HepG2 (cell line): ENCODE data around the gene NEURL3. TPM values are rescaled to one million over a fixed set of nuclear protein-coding genes. Genes with fewer than 3 reads are reported as not detected.

Experiments
- ATRX ChIP-seq: sonication (generic); formaldehyde crosslinking; IDR thresholded peaks from 2 replicates; pipeline ENCODE4 v1.4.0; 2020; ENCODE audit warnings: missing genetic modification reagents, borderline replicate concordance
- CC2D1A ChIP-seq: sonication (generic); formaldehyde crosslinking; IDR thresholded peaks from 2 replicates; pipeline ENCODE4 v1.8.1; 2023; ENCODE audit warnings: mild to moderate bottlenecking, missing genetic modification reagents
- CREB3 ChIP-seq: sonication (generic); formaldehyde crosslinking; IDR thresholded peaks from 2 replicates; pipeline ENCODE4 v1.5.0; 2020; ENCODE audit warnings: missing genetic modification reagents
- FOXO4 ChIP-seq: sonication (generic); formaldehyde crosslinking; conservative IDR thresholded peaks from 2 replicates; pipeline ENCODE4 v1.8.1; 2023; ENCODE audit warnings: missing genetic modification reagents
- FOXP4 ChIP-seq: sonication (generic); formaldehyde crosslinking; IDR thresholded peaks from 2 replicates; pipeline ENCODE4 v1.4.0; 2020; ENCODE audit warnings: missing genetic modification reagents
- HBP1 ChIP-seq: IDR thresholded peaks from 2 replicates; pipeline ENCODE4 v1.6.1; 2016; ENCODE audit warnings: low read depth, control low read depth
- KDM1A ChIP-seq: IDR thresholded peaks from 2 replicates; pipeline ENCODE4 v1.6.1; 2016; ENCODE audit warnings: missing compliant biosample characterization
- KLF16 ChIP-seq, 2 experiments: sonication (generic) in 1 of 2; formaldehyde crosslinking in 1 of 2; IDR thresholded peaks; 2 replicates each; pipeline versions ENCODE4 v1.6.1 to v1.8.0; 2016 to 2023; ENCODE audit warnings: missing genetic modification reagents in 2 of 2, missing compliant biosample characterization in 1 of 2
- LBX2 ChIP-seq: sonication (generic); formaldehyde crosslinking; IDR thresholded peaks from 2 replicates; pipeline ENCODE4 v1.5.0; 2020; ENCODE audit warnings: missing genetic modification reagents, mild to moderate bottlenecking, borderline replicate concordance
- MAZ ChIP-seq, 2 experiments: sonication (generic) in 1 of 2; formaldehyde crosslinking in 1 of 2; IDR thresholded peaks; 2 replicates each; pipeline versions ENCODE4 v1.5.0 to v1.6.1; 2012 to 2020; ENCODE audit warnings: low read depth in 2 of 2, mild to moderate bottlenecking in 2 of 2, borderline replicate concordance in 1 of 2, improper control_type of control experiment in 1 of 2, low read length in 1 of 2, missing genetic modification reagents in 1 of 2, moderate library complexity in 1 of 2
- MXD4 ChIP-seq: IDR thresholded peaks from 2 replicates; pipeline ENCODE4 v1.6.1; 2016; ENCODE audit warnings: mild to moderate bottlenecking, missing biosample characterization, missing genetic modification reagents
- RARG ChIP-seq: sonication (generic); formaldehyde crosslinking; IDR thresholded peaks from 2 replicates; pipeline ENCODE4 v1.4.0; 2020; ENCODE audit warnings: low read depth, mild to moderate bottlenecking, missing genetic modification reagents
- SIX1 ChIP-seq: sonication (generic); formaldehyde crosslinking; IDR thresholded peaks from 2 replicates; pipeline ENCODE4 v1.4.0; 2020; ENCODE audit warnings: missing genetic modification reagents, borderline replicate concordance
- SPEN ChIP-seq: sonication (generic); formaldehyde crosslinking; IDR thresholded peaks from 2 replicates; pipeline ENCODE4 v1.5.1; 2020; ENCODE audit warnings: low read depth, mild to moderate bottlenecking, missing genetic modification reagents
- STAT5B ChIP-seq: sonication (generic); formaldehyde crosslinking; IDR thresholded peaks from 2 replicates; pipeline ENCODE4 v1.4.0; 2020; ENCODE audit warnings: missing genetic modification reagents
- YY1 ChIP-seq: IDR thresholded peaks from 2 replicates; pipeline ENCODE4 v1.6.1; 2011; ENCODE audit warnings: low read length, low read depth, moderate library complexity, mild to moderate bottlenecking; ENCODE audit not compliant: insufficient read depth, insufficient replicate concordance
- ZNF180 ChIP-seq: sonication (generic); formaldehyde crosslinking; IDR thresholded peaks from 2 replicates; pipeline ENCODE4 v1.4.0; 2020; ENCODE audit warnings: low read depth, missing genetic modification reagents, borderline replicate concordance
- ZNF274 ChIP-seq: sonication (generic); formaldehyde crosslinking; IDR thresholded peaks from 2 replicates; pipeline ENCODE4 v1.5.1; 2020; ENCODE audit warnings: mild to moderate bottlenecking, missing genetic modification reagents
- ZNF362 ChIP-seq: sonication (generic); formaldehyde crosslinking; IDR thresholded peaks from 2 replicates; pipeline ENCODE4 v1.4.0; 2020; ENCODE audit warnings: missing genetic modification reagents, mild to moderate bottlenecking, borderline replicate concordance
- ZNF501 ChIP-seq: sonication (generic); formaldehyde crosslinking; IDR thresholded peaks from 2 replicates; pipeline ENCODE4 v1.5.1; 2020; ENCODE audit warnings: mild to moderate bottlenecking, moderate library complexity, missing genetic modification reagents
- ZNF563 ChIP-seq: sonication (generic); formaldehyde crosslinking; IDR thresholded peaks from 2 replicates; pipeline ENCODE4 v1.8.0; 2022; ENCODE audit warnings: mild to moderate bottlenecking, moderate library complexity, missing genetic modification reagents
- ZNF891 ChIP-seq: sonication (generic); formaldehyde crosslinking; IDR thresholded peaks from 2 replicates; pipeline ENCODE4 v1.5.0; 2020; ENCODE audit warnings: mild to moderate bottlenecking, missing genetic modification reagents
- polyA plus RNA-seq, 8 experiments: library from polyadenylated mRNA; depleted of rRNA in 3 of 8; stranded (reverse) in 7 of 8; unstranded in 1 of 8; fragments of >200 nt; fragmentation: Illumina TruSeq in 4 of 8; extraction: Trizol in 4 of 8; gene quantifications; 2 replicates each; pipeline versions ENCODE4 v1.2.1 to v1.2.3, GENCODE V29; 2011 to 2016; ENCODE audit warnings: low read depth in 4 of 8, missing spikeins in 1 of 8, mixed read lengths in 1 of 8; ENCODE audit not compliant: insufficient read depth in 1 of 8
- total RNA-seq, 5 experiments: library from RNA; depleted of rRNA; stranded (reverse); fragments of >200 nt; fragmentation: Illumina TruSeq; extraction: Trizol; gene quantifications; 2 replicates each; pipeline ENCODE4 v1.2.3, GENCODE V29; 2016; ENCODE audit warnings: low read depth in 1 of 5

Gene NEURL3
- total and polyA plus RNA-seq, 2 of the 13 experiments (the other 11 are each of a cell fraction or from before 2014, with no cell fraction given): 0.16 to 1.2 TPM

GRCh38 chr2:96537066-96537733 lies 32.0 kb upstream of the NEURL3 start (continued):
- TF ChIP-seq KDM1A (CRISPR knock-in tag): no peak
- no peak for TF ChIP-seq CC2D1A (CRISPR knock-in tag)
- TF ChIP-seq ATRX (CRISPR knock-in tag): no peak
- TF ChIP-seq MAZ (IDR thresholded peaks at IDR 0.05; ENCODE audit: borderline replicate concordance, low read depth, low read length): no peak
- no peak for TF ChIP-seq MAZ (CRISPR knock-in tag; IDR thresholded peaks at IDR 0.05; ENCODE audit: low read depth)
- no peak for TF ChIP-seq SIX1 (CRISPR knock-in tag)
- TF ChIP-seq RARG (CRISPR knock-in tag): no peak
- TF ChIP-seq CREB3 (CRISPR knock-in tag): no peak
- TF ChIP-seq SPEN: no peak
- no peak for TF ChIP-seq ZNF362 (CRISPR knock-in tag)
- TF ChIP-seq FOXP4 (CRISPR knock-in tag): no peak
- TF ChIP-seq MXD4 (CRISPR knock-in tag): no peak
- no peak for TF ChIP-seq ZNF180 (CRISPR knock-in tag)
- TF ChIP-seq LBX2 (CRISPR knock-in tag): no peak
- no peak for TF ChIP-seq FOXO4 (CRISPR knock-in tag)
- no peak for TF ChIP-seq ZNF501
- TF ChIP-seq STAT5B (CRISPR knock-in tag): no peak
- no peak for TF ChIP-seq ZNF274 (CRISPR knock-in tag)
- peak; percentile 67; the same call in 1 of the 2 replicates for TF ChIP-seq ZNF891
- TF ChIP-seq HBP1 (CRISPR knock-in tag): no peak
- TF ChIP-seq YY1: no peak
- TF ChIP-seq KLF16 (CRISPR knock-in tag; IDR thresholded peaks at IDR 0.05): 0 out of 4 replicates have a peak, but pooled peaks of 1 of the 2 experiments have one; percentile 6
- peak; percentile 57; the same call in 1 of the 2 replicates for TF ChIP-seq ZNF563 (CRISPR knock-in tag)
